Measurements from ENCODE around the gene DNER. TPM values are rescaled to one million over a fixed set of nuclear protein-coding genes. Genes with fewer than 3 reads are reported as not detected.

Gene DNER
- total RNA-seq, 1 experiment from 2014 or later: 2.9 TPM

DNA sequence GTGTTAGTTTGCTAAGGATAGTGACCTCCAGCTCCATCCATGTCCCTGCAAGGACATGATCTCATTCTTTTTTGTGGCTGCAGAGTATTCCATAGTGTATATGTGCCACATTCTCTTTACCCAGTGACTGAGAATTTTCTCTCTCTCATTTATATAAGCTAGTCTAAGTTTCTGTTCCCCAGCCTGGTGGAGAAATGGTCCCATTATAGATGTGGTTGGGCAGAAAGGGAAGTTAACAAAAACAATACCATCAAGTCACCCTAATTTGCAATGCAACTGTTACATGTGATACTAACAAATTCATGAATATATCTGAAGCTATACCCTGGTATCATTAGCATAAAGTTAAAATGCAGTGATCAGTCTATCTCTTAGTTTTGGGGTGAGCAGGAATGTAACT is 54.0 kb downstream of the DNER start:
- DNase-seq (ENCODE audit: low read depth, low spot score) (no peak), ATAC-seq (no peak)
- CTCF ChIA-PET: no interaction called here
- TF ChIP-seq YY1 (IDR thresholded peaks at IDR 0.05; ENCODE audit: extremely low read depth, insufficient replicate concordance, low read depth, low read length) (no peak), SP1 (IDR thresholded peaks at IDR 0.05; ENCODE audit: low read depth) (no peak), SRF (IDR thresholded peaks at IDR 0.05; ENCODE audit: low read depth) (no peak), CBX3 (IDR thresholded peaks at IDR 0.05; ENCODE audit: low read depth) (no peak), FOSL1 (IDR thresholded peaks at IDR 0.05; ENCODE audit: low read depth) (no peak), ELF1 (IDR thresholded peaks at IDR 0.05; ENCODE audit: borderline replicate concordance, low read depth) (no peak), POLR2AphosphoS5 (IDR thresholded peaks at IDR 0.05; ENCODE audit: low read depth, low read length) (no peak), EGR1 (IDR thresholded peaks at IDR 0.05; ENCODE audit: low read depth) (no peak), EZH2phosphoT487 (IDR thresholded peaks at IDR 0.05; ENCODE audit: borderline replicate concordance) (no peak)
- TF ChIP-seq, protein P1, sequence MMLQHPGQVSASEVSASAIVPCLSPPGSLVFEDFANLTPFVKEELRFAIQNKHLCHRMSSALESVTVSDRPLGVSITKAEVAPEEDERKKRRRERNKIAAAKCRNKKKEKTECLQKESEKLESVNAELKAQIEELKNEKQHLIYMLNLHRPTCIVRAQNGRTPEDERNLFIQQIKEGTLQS (IDR thresholded peaks at IDR 0.05): no peak
- TF ChIP-seq, protein P2, sequence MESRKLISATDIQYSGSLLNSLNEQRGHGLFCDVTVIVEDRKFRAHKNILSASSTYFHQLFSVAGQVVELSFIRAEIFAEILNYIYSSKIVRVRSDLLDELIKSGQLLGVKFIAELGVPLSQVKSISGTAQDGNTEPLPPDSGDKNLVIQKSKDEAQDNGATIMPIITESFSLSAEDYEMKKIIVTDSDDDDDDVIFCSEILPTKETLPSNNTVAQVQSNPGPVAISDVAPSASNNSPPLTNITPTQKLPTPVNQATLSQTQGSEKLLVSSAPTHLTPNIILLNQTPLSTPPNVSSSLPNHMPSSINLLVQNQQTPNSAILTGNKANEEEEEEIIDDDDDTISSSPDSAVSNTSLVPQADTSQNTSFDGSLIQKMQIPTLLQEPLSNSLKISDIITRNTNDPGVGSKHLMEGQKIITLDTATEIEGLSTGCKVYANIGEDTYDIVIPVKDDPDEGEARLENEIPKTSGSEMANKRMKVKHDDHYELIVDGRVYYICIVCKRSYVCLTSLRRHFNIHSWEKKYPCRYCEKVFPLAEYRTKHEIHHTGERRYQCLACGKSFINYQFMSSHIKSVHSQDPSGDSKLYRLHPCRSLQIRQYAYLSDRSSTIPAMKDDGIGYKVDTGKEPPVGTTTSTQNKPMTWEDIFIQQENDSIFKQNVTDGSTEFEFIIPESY (IDR thresholded peaks at IDR 0.05; ENCODE audit: extremely low read depth, insufficient replicate concordance, low read length): no peak
- TF ChIP-seq, protein P3, sequence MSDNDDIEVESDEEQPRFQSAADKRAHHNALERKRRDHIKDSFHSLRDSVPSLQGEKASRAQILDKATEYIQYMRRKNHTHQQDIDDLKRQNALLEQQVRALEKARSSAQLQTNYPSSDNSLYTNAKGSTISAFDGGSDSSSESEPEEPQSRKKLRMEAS (IDR thresholded peaks at IDR 0.05): no peak
- Histone ChIP-seq H3K9me2 (ENCODE audit: insufficient read depth) (no peaks in the 10 kb centered on the region), H3K4me2 (ENCODE audit: low read length) (no peak overlapping the region), H3K9ac (ENCODE audit: low read length) (no peak overlapping the region), H3K79me2 (ENCODE audit: insufficient read depth, low read length) (no peaks in the 10 kb centered on the region), H3K4me3 (replicated peaks in 1 of 2; ENCODE audit: low read depth in 1 of 2, low read length in 2 of 2) (no peak overlapping the region), H3K9me3 (ENCODE audit: control insufficient read depth in 1 of 2, insufficient read depth in 1 of 2, low read depth in 1 of 2, low read length in 2 of 2) (no peaks in the 10 kb centered on the region), H3K27ac (ENCODE audit: low read depth, low read length) (no peak overlapping the region), H3K36me3 (ENCODE audit: control insufficient read depth in 1 of 2, insufficient read depth in 2 of 2, low read length in 2 of 2) (no peaks in the 10 kb centered on the region), H3K4me1 (ENCODE audit: control insufficient read depth in 1 of 2, insufficient read depth in 2 of 2, low read length in 2 of 2) (peaks cover 0 to 6% of the 10 kb centered on the region in 2 experiments; a peak in 2 of 4 replicates), H4K20me1 (ENCODE audit: insufficient read depth) (no peaks in the 10 kb centered on the region), H2AFZ (ENCODE audit: low read depth, low read length, poor library complexity, severe bottlenecking) (no peak overlapping the region), H3K27me3 (ENCODE audit: insufficient read depth, low read length) (no peaks in the 10 kb centered on the region)
- intact Hi-C loops (cut with micrococcal nuclease): no loop called here
- RAD21 ChIA-PET (ENCODE audit: low non-redundant PET in 1 of 2, low total read pairs in 2 of 2, uncharacterized antibody in 2 of 2, unreplicated experiment in 2 of 2): no interaction called here
- no TSS peak for BruUV-seq (replicated peaks)
- POLR2A ChIA-PET: no interaction called here

All from HCT116 (cell line).